HepG2 (cell line): Measurements from ENCODE around the gene TUBA4A. TPM values are rescaled to one million over a fixed set of nuclear protein-coding genes. Genes with fewer than 3 reads are reported as not detected.

Experiments used
- EED ChIP-seq: sonication (generic); formaldehyde crosslinking; IDR thresholded peaks from 2 replicates; pipeline ENCODE4 v1.5.0; 2020; ENCODE audit warnings: mild to moderate bottlenecking, missing genetic modification reagents
- KAT2B ChIP-seq: fragments of 150-350 bp; IDR thresholded peaks from 2 replicates; pipeline ENCODE4 v1.6.1; 2014; ENCODE audit warnings: low read depth, low read length, borderline replicate concordance
- KDM5A ChIP-seq: fragments of 200-600 bp; sonication (generic); IDR thresholded peaks from 2 replicates; pipeline ENCODE4 v1.7.0; 2018; ENCODE audit warnings: antibody characterized with exemption, mild to moderate bottlenecking, low read length, borderline replicate concordance
- MAF1 ChIP-seq: sonication (generic); formaldehyde crosslinking; IDR thresholded peaks from 2 replicates; pipeline ENCODE4 v1.5.0; 2020; ENCODE audit warnings: missing genetic modification reagents, borderline replicate concordance
- MAZ ChIP-seq, 2 experiments: sonication (generic) in 1 of 2; formaldehyde crosslinking in 1 of 2; IDR thresholded peaks; 2 replicates each; pipeline versions ENCODE4 v1.5.0 to v1.6.1; 2012 to 2020; ENCODE audit warnings: low read depth in 2 of 2, mild to moderate bottlenecking in 2 of 2, borderline replicate concordance in 1 of 2, improper control_type of control experiment in 1 of 2, low read length in 1 of 2, missing genetic modification reagents in 1 of 2, moderate library complexity in 1 of 2
- NFE2L1 ChIP-seq: sonication (generic); formaldehyde crosslinking; IDR thresholded peaks from 2 replicates; pipeline ENCODE4 v1.4.0; 2020; ENCODE audit warnings: missing genetic modification reagents, mild to moderate bottlenecking, borderline replicate concordance
- NR2F2 ChIP-seq: IDR thresholded peaks from 2 replicates; pipeline ENCODE4 v1.6.1; 2012; ENCODE audit warnings: low read depth, inconsistent platforms, borderline replicate concordance
- RARA ChIP-seq: IDR thresholded peaks from 2 replicates; pipeline ENCODE4 v1.6.1; 2016; ENCODE audit warnings: missing genetic modification reagents, missing compliant biosample characterization
- SAFB2 ChIP-seq: sonication (generic); formaldehyde crosslinking; IDR thresholded peaks from 2 replicates; pipeline ENCODE4 v1.5.1; 2020; ENCODE audit warnings: missing genetic modification reagents, low read depth, mild to moderate bottlenecking, borderline replicate concordance
- SATB2 ChIP-seq: sonication (generic); formaldehyde crosslinking; IDR thresholded peaks from 2 replicates; pipeline ENCODE4 v1.5.0; 2020; ENCODE audit warnings: missing genetic modification reagents
- SIN3B ChIP-seq: fragments of 150-350 bp; IDR thresholded peaks from 2 replicates; pipeline ENCODE4 v1.6.1; 2014; ENCODE audit warnings: low read length
- TGIF2 ChIP-seq: IDR thresholded peaks from 2 replicates; pipeline ENCODE4 v1.6.1; 2016; ENCODE audit warnings: control low read depth, missing compliant biosample characterization
- ZNF24 ChIP-seq: fragments of 450-650 bp; IDR thresholded peaks from 2 replicates; pipeline ENCODE4 v1.6.1; 2017; ENCODE audit warnings: antibody characterized with exemption, mild to moderate bottlenecking
- ZNF354B ChIP-seq: sonication (generic); formaldehyde crosslinking; IDR thresholded peaks from 2 replicates; pipeline ENCODE4 v1.8.0; 2022; ENCODE audit warnings: mild to moderate bottlenecking, missing genetic modification reagents
- ZNF441 ChIP-seq: sonication (generic); formaldehyde crosslinking; IDR thresholded peaks from 2 replicates; pipeline ENCODE4 v1.7.0; 2021; ENCODE audit warnings: missing genetic modification reagents, borderline replicate concordance
- ZNF605 ChIP-seq: sonication (generic); formaldehyde crosslinking; IDR thresholded peaks from 2 replicates; pipeline ENCODE4 v1.8.0; 2022; ENCODE audit warnings: mild to moderate bottlenecking, missing genetic modification reagents
- ZNF672 ChIP-seq: sonication (generic); formaldehyde crosslinking; IDR thresholded peaks from 2 replicates; pipeline ENCODE4 v1.8.1; 2022; ENCODE audit warnings: missing genetic modification reagents
- ZNF737 ChIP-seq: sonication (generic); formaldehyde crosslinking; IDR thresholded peaks from 2 replicates; pipeline ENCODE4 v1.5.0; 2020; ENCODE audit warnings: missing genetic modification reagents, mild to moderate bottlenecking, borderline replicate concordance
- ZNF883 ChIP-seq: sonication (generic); formaldehyde crosslinking; IDR thresholded peaks from 2 replicates; pipeline ENCODE4 v1.5.1; 2020; ENCODE audit warnings: mild to moderate bottlenecking, missing genetic modification reagents; ENCODE audit errors: not compliant biosample characterization
- ZSCAN21 ChIP-seq: sonication (generic); formaldehyde crosslinking; IDR thresholded peaks from 2 replicates; pipeline ENCODE4 v1.8.0; 2022; ENCODE audit warnings: mild to moderate bottlenecking, missing genetic modification reagents, moderate library complexity, borderline replicate concordance
- polyA plus RNA-seq, 8 experiments: library from polyadenylated mRNA; depleted of rRNA in 3 of 8; stranded (reverse) in 7 of 8; unstranded in 1 of 8; fragments of >200 nt; fragmentation: Illumina TruSeq in 4 of 8; extraction: Trizol in 4 of 8; gene quantifications; 2 replicates each; pipeline versions ENCODE4 v1.2.1 to v1.2.3, GENCODE V29; 2011 to 2016; ENCODE audit warnings: low read depth in 4 of 8, missing spikeins in 1 of 8, mixed read lengths in 1 of 8; ENCODE audit not compliant: insufficient read depth in 1 of 8
- total RNA-seq, 5 experiments: library from RNA; depleted of rRNA; stranded (reverse); fragments of >200 nt; fragmentation: Illumina TruSeq; extraction: Trizol; gene quantifications; 2 replicates each; pipeline ENCODE4 v1.2.3, GENCODE V29; 2016; ENCODE audit warnings: low read depth in 1 of 5
- TF ChIP-seq, protein P1 (sequence below): sonication (generic); formaldehyde crosslinking; IDR thresholded peaks from 2 replicates; pipeline ENCODE4 v1.4.0; 2020; ENCODE audit warnings: missing genetic modification reagents
- TF ChIP-seq, protein P2 (sequence below): sonication (generic); formaldehyde crosslinking; IDR thresholded peaks from 2 replicates; pipeline ENCODE4 v1.5.0; 2020; ENCODE audit warnings: missing genetic modification reagents
- TF ChIP-seq, protein P3 (sequence below): sonication (generic); formaldehyde crosslinking; IDR thresholded peaks from 2 replicates; pipeline ENCODE4 v1.8.0; 2022; ENCODE audit warnings: mild to moderate bottlenecking, missing genetic modification reagents; ENCODE audit not compliant: insufficient replicate concordance

TUBA4A gene
- total and polyA plus RNA-seq, 2 of the 13 experiments (the other 11 are each of a cell fraction or from before 2014, with no cell fraction given): 1.3 to 12.7 TPM

- TF ChIP-seq EED (peak; percentile 78), ZNF605 (CRISPR knock-in tag) (no peak; the same call in 1 of the 2 replicates), NFE2L1 (no peak), ZNF354B (CRISPR knock-in tag) (no peak), SIN3B (no peak), KDM5A (no peak), ZNF737 (CRISPR knock-in tag) (no peak), SATB2 (no peak), NR2F2 (no peak; the same call in 1 of the 2 replicates), TGIF2 (CRISPR knock-in tag) (0 out of 2 replicates have a peak, but pooled peaks have one; percentile 34), MAZ (IDR thresholded peaks at IDR 0.05; ENCODE audit: borderline replicate concordance, low read depth, low read length) (peak; percentile 95), MAZ (CRISPR knock-in tag; IDR thresholded peaks at IDR 0.05; ENCODE audit: low read depth) (peak; percentile 98), RARA (CRISPR knock-in tag) (peak; percentile 50), ZNF441 (CRISPR knock-in tag) (peak; percentile 99), SAFB2 (CRISPR knock-in tag) (peak; percentile 93), ZSCAN21 (peak; percentile 87), MAF1 (no peak), ZNF24 (0 out of 2 replicates have a peak, but pooled peaks have one; percentile 69), ZNF883 (CRISPR knock-in tag) (peak; percentile 61), KAT2B (no peak), ZNF672 (CRISPR knock-in tag) (no peak)
- TF ChIP-seq, protein P1, sequence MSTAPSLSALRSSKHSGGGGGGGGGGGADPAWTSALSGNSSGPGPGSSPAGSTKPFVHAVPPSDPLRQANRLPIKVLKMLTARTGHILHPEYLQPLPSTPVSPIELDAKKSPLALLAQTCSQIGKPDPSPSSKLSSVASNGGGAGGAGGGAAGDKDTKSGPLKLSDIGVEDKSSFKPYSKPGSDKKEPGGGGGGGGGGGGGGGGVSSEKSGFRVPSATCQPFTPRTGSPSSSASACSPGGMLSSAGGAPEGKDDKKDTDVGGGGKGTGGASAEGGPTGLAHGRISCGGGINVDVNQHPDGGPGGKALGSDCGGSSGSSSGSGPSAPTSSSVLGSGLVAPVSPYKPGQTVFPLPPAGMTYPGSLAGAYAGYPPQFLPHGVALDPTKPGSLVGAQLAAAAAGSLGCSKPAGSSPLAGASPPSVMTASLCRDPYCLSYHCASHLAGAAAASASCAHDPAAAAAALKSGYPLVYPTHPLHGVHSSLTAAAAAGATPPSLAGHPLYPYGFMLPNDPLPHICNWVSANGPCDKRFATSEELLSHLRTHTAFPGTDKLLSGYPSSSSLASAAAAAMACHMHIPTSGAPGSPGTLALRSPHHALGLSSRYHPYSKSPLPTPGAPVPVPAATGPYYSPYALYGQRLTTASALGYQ (CRISPR knock-in tag): no peak; the same call in 1 of the 2 replicates
- TF ChIP-seq, protein P2, sequence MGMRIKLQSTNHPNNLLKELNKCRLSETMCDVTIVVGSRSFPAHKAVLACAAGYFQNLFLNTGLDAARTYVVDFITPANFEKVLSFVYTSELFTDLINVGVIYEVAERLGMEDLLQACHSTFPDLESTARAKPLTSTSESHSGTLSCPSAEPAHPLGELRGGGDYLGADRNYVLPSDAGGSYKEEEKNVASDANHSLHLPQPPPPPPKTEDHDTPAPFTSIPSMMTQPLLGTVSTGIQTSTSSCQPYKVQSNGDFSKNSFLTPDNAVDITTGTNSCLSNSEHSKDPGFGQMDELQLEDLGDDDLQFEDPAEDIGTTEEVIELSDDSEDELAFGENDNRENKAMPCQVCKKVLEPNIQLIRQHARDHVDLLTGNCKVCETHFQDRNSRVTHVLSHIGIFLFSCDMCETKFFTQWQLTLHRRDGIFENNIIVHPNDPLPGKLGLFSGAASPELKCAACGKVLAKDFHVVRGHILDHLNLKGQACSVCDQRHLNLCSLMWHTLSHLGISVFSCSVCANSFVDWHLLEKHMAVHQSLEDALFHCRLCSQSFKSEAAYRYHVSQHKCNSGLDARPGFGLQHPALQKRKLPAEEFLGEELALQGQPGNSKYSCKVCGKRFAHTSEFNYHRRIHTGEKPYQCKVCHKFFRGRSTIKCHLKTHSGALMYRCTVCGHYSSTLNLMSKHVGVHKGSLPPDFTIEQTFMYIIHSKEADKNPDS (CRISPR knock-in tag): 0 out of 2 replicates have a peak, but pooled peaks have one; percentile 75
- TF ChIP-seq, protein P3, sequence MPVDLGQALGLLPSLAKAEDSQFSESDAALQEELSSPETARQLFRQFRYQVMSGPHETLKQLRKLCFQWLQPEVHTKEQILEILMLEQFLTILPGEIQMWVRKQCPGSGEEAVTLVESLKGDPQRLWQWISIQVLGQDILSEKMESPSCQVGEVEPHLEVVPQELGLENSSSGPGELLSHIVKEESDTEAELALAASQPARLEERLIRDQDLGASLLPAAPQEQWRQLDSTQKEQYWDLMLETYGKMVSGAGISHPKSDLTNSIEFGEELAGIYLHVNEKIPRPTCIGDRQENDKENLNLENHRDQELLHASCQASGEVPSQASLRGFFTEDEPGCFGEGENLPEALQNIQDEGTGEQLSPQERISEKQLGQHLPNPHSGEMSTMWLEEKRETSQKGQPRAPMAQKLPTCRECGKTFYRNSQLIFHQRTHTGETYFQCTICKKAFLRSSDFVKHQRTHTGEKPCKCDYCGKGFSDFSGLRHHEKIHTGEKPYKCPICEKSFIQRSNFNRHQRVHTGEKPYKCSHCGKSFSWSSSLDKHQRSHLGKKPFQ (CRISPR knock-in tag): no peak
Observed at GRCh38 chr2:219294356-219295351, 40.9 kb upstream of the TUBA4A start (continued).
